OCI-LY1 (cell line): ENCODE results near the gene CUBN.

Experiments
- H2AFZ ChIP-seq: fragments of 200-600 bp; sonication (generic), shearing (Covaris generic); 2 replicates; pipeline ENCODE4 v1.6.0; 2014; ENCODE audit warnings: antibody characterized with exemption, mild to moderate bottlenecking, low read length
- H3F3A ChIP-seq: fragments of 200-600 bp; sonication (generic), shearing (Covaris generic); 2 replicates; pipeline ENCODE4 v1.6.0; 2014; ENCODE audit warnings: mild to moderate bottlenecking, antibody characterized with exemption, low read length, moderate library complexity; ENCODE audit not compliant: insufficient read depth
- H3K27ac ChIP-seq: fragments of 200-600 bp; sonication (generic); 2 replicates; pipeline ENCODE4 v1.5.1; 2014; ENCODE audit warnings: low read length, mixed run types, mild to moderate bottlenecking, low read depth; ENCODE audit not compliant: poor library complexity, severe bottlenecking
- H3K27me3 ChIP-seq: fragments of 200-600 bp; sonication (generic); 2 replicates; pipeline ENCODE4 v1.6.0; 2014; ENCODE audit warnings: antibody characterized with exemption, mild to moderate bottlenecking, low read length, moderate library complexity; ENCODE audit not compliant: insufficient read depth
- H3K36me3 ChIP-seq: fragments of 200-600 bp; sonication (generic); 2 replicates; pipeline ENCODE4 v1.6.1; 2014; ENCODE audit warnings: mild to moderate bottlenecking, antibody characterized with exemption, low read length, moderate library complexity, mixed read lengths; ENCODE audit not compliant: insufficient read depth
- H3K4me1 ChIP-seq: fragments of 200-600 bp; sonication (generic); 2 replicates; pipeline ENCODE4 v1.5.1; 2014; ENCODE audit warnings: mild to moderate bottlenecking, low read length, moderate library complexity; ENCODE audit not compliant: insufficient read depth, severe bottlenecking
- H3K4me2 ChIP-seq: fragments of 200-600 bp; sonication (generic), shearing (Covaris generic); 2 replicates; pipeline ENCODE4 v1.6.1; 2014; ENCODE audit warnings: low read length
- H3K4me3 ChIP-seq: fragments of 200-600 bp; sonication (generic); 2 replicates; pipeline ENCODE4 v1.5.1; 2014; ENCODE audit warnings: low read length, low read depth, mild to moderate bottlenecking, mixed read lengths; ENCODE audit not compliant: poor library complexity, severe bottlenecking
- H3K79me2 ChIP-seq: fragments of 200-600 bp; shearing (Covaris generic); 2 replicates; pipeline ENCODE4 v1.6.1; 2016; ENCODE audit warnings: mixed run types, low read length, mixed read lengths; ENCODE audit not compliant: insufficient read depth
- H3K9ac ChIP-seq: fragments of 200-600 bp; sonication (generic), shearing (Covaris generic); 2 replicates; pipeline ENCODE4 v1.6.1; 2014; ENCODE audit warnings: mild to moderate bottlenecking, low read length, mixed read lengths
- H3K9me2 ChIP-seq: fragments of 200-600 bp; sonication (generic), shearing (Covaris generic); 2 replicates; pipeline ENCODE4 v1.6.1; 2014; ENCODE audit warnings: low read depth, mild to moderate bottlenecking, low read length, mixed read lengths
- H3K9me3 ChIP-seq: fragments of 200-600 bp; shearing (Covaris generic); 2 replicates; pipeline ENCODE4 v1.6.1; 2014; ENCODE audit warnings: low read length, mixed read lengths
- H4K20me1 ChIP-seq: fragments of 200-600 bp; sonication (generic), shearing (Covaris generic); 2 replicates; pipeline ENCODE4 v1.6.0; 2016; ENCODE audit warnings: mild to moderate bottlenecking, low read length; ENCODE audit not compliant: insufficient read depth
- EZH2 ChIP-seq: fragments of 200-600 bp; sonication (generic), shearing (Covaris generic); IDR thresholded peaks from 2 replicates; pipeline ENCODE4 v1.8.0; 2017; ENCODE audit warnings: borderline replicate concordance, mixed run types, mild to moderate bottlenecking, antibody characterized with exemption, low read length, moderate library complexity, mixed read lengths
- TF ChIP-seq, protein P1 (sequence below): fragments of 200-600 bp; sonication (generic), shearing (Covaris generic); IDR thresholded peaks from 2 replicates; pipeline ENCODE4 v1.5.1; 2017; ENCODE audit warnings: mild to moderate bottlenecking, antibody characterized with exemption, low read length, moderate library complexity, mixed read lengths

CUBN gene

DNA sequence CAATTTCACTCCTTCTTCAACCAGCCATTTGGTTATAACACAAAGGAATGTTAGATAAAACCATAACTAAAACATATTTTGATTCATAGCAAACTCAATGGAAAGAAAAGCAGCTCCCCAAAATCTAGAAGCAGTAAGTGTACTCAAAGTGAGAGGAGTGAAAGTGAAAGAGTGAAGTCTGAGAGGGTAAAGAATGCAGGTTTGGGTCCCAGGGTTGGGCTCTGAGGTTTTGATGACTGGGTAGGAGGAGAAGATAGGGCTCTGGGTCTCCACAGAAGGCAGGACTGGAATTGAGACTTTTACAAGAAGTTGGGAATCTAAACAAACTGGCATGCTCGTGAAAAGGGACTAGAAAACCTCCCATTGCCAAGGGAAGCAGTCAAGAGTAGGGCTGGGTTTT is 227.0 kb downstream of the CUBN start:
- Histone ChIP-seq H4K20me1 (no peaks in the 10 kb centered on the region), H3K9me2 (no peaks in the 10 kb centered on the region), H3K4me2 (no peak overlapping the region), H3K36me3 (no peaks in the 10 kb centered on the region), H3K4me3 (no peak overlapping the region), H3K4me1 (no peaks in the 10 kb centered on the region), H2AFZ (no peak overlapping the region), H3K79me2 (no peaks in the 10 kb centered on the region), H3K9ac (no peak overlapping the region), H3F3A (no peaks in the 10 kb centered on the region), H3K27me3 (no peaks in the 10 kb centered on the region), H3K9me3 (no peaks in the 10 kb centered on the region), H3K27ac (no peak overlapping the region)
- TF ChIP-seq, protein P1, sequence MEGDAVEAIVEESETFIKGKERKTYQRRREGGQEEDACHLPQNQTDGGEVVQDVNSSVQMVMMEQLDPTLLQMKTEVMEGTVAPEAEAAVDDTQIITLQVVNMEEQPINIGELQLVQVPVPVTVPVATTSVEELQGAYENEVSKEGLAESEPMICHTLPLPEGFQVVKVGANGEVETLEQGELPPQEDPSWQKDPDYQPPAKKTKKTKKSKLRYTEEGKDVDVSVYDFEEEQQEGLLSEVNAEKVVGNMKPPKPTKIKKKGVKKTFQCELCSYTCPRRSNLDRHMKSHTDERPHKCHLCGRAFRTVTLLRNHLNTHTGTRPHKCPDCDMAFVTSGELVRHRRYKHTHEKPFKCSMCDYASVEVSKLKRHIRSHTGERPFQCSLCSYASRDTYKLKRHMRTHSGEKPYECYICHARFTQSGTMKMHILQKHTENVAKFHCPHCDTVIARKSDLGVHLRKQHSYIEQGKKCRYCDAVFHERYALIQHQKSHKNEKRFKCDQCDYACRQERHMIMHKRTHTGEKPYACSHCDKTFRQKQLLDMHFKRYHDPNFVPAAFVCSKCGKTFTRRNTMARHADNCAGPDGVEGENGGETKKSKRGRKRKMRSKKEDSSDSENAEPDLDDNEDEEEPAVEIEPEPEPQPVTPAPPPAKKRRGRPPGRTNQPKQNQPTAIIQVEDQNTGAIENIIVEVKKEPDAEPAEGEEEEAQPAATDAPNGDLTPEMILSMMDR: no peak
- TF ChIP-seq EZH2: no peak

DNA sequence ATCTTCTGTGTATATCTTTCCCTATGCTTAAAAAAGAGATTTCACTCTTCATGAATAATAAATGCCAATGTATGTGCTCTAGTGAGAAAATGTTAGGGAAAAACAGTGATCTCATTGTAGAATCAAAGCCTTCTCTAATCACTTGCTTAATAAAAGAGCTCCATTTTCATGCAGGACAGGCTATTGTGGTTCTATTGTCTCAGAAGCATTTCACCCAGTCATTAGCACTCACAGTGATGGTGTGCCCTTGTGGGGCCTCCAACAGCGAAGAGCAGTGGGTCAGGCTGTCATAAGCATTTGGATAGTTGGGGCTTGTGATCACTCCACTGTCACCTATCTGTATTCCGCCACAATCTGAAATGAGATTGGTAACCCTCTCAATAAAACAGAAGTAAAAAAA is 228.5 kb downstream of the CUBN start:
- Histone ChIP-seq H3K27ac (no peak overlapping the region), H3K4me2 (no peak overlapping the region)

DNA sequence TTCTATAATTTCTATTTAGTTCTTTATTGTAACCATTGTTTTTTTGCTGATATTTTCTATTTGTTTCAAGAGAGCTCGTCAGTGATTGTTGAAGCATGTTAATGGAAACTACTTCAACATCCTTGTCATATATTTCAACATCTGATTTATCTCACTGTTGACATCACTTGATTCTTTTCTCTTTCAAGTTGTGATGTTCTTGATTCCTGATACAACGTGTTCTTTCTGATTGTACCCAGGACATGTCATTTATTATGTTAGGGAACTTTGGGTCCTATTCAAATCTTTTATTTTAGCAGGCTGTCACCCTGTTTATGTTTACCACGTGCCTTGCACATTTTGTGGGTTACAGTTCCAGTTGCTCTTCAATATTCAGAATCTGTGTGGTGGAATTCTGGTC is 232.6 kb downstream of the CUBN start:
- no peaks in the 10 kb centered on the region for H3F3A ChIP-seq
- no peak overlapping the region for H3K4me3 ChIP-seq
- H3K27me3 ChIP-seq: no peaks in the 10 kb centered on the region
- H3K4me2 ChIP-seq: no peak overlapping the region
- no peaks in the 10 kb centered on the region for H3K79me2 ChIP-seq
- no peaks in the 10 kb centered on the region for H3K9me3 ChIP-seq
- H4K20me1 ChIP-seq: no peaks in the 10 kb centered on the region
- H3K9ac ChIP-seq: no peak overlapping the region
- H3K36me3 ChIP-seq: no peaks in the 10 kb centered on the region
- no peak overlapping the region for H2AFZ ChIP-seq
- no peaks in the 10 kb centered on the region for H3K4me1 ChIP-seq
- no peak overlapping the region for H3K27ac ChIP-seq
- H3K9me2 ChIP-seq: no peaks in the 10 kb centered on the region
- no peak for TF ChIP-seq EZH2
- TF ChIP-seq, protein P1: no peak

More for the DNA sequence above, 228.5 kb downstream of the CUBN start:
- no peaks in the 10 kb centered on the region for H3K79me2 ChIP-seq
- no peak overlapping the region for H3K4me3 ChIP-seq
- H3K27me3 ChIP-seq: no peaks in the 10 kb centered on the region
- H3K9me2 ChIP-seq: no peaks in the 10 kb centered on the region
- H2AFZ ChIP-seq: no peak overlapping the region
- H3K9me3 ChIP-seq: no peaks in the 10 kb centered on the region
- TF ChIP-seq, protein P1: no peak
- no peak for TF ChIP-seq EZH2
- H3K4me1 ChIP-seq: no peaks in the 10 kb centered on the region
- H3F3A ChIP-seq: no peaks in the 10 kb centered on the region
- no peaks in the 10 kb centered on the region for H3K36me3 ChIP-seq
- no peaks in the 10 kb centered on the region for H4K20me1 ChIP-seq
- no peak overlapping the region for H3K9ac ChIP-seq
